ENCODE measurements around the gene MYBPC2.
"Not testable (repeated sequence)": the region's sequence is repeated elsewhere in the genome, so short reads cannot be mapped to it uniquely, and the experiment has no call there.

Gene MYBPC2

DNA sequence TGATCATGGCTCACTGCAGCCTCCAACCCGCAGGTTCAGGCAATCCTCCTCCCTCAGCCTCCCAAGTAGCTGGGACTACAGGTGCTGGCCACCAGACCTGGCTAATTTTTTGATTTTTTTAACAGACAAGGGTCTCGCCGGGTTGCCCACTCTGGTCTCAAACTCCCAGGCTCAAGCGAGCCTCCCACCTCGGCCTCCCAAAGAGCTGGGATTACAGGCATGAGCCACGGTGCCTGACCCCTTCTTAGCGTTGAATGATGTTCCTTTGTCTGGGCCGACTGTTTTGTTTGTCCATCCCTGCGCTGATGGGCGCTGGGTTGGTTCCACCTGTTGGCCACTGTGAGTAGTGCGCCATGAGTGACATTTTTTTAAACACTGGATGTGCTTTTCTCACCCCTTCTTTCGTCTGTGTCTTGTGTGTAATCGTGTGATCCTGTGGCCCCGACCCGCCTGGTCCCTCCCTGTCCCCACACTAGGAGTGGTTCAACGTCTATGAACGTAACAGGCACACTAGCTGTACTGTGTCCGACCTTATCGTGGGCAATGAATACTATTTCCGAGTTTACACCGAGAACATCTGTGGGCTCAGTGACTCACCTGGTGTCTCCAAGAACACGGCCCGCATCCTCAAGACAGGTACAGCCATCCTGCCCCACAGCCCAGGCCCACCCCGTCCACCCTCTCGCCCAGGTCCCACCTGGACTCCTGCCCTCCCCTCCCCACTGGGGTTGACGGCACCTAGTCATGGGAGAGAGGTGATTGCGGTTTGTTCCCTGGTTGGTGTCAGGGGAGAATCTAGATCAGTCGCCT lies 28.6 kb downstream of the MYBPC2 start:
- DNase-seq: peak; percentile 69

DNA sequence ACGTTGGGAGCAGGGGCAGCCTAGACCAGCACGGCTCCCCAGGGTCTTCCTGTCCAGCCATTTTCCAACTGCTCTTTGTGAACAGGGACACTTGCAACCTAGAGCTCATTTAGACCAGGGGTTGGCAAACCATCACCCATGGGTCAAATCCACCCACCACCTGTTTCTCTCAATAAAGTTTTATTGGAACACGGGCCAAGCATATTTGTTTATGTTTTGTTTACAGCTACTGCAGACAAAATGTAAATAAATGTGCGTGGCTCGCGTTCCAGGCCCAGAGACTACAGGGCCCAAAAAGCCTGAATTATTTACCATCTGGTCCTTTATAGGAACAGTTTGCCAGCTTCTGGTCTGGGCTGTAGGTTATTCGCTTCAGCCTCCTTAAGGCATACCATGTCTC lies 30.3 kb downstream of the MYBPC2 start:
- DNase-seq: no peak

DNA sequence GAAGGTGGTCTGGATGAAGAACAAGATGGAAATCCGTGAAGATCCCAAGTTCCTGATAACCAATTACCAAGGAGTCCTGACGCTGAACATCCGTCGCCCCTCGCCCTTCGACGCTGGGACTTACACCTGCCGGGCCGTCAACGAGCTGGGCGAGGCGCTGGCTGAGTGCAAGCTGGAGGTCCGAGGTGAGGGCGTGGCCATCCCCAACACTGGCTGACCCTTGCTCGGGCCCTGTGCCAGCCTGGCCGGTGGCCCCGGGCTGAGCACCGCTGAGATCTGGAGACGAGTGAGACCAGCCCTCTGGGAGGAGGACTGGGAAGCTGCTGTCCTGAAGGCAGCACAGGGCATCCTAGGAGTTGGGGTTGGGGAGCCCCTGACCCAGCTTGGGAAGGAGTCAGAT lies 31.7 kb downstream of the MYBPC2 start:
- no peak for DNase-seq

DNA sequence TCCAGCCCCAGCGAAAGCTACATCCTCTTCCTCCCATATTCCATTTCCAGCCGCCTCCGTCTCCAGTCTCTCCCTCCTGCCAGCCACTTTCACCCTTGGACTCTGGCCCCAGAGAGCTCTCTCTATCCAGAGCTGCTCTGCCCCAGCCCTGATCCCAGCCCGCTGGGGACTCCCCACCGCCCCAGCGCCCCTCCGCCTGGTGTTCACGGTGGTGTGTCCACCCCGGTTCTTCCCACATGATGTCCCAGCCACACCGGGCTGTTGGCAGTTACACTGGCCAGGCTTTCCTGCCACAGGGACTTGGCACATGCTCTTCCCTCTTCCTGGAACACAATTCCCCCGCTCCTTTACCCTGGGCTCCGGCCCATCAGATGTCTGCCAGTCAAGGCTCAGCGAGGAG lies 32.3 kb downstream of the MYBPC2 start:
- DNase-seq: no peak

DNA sequence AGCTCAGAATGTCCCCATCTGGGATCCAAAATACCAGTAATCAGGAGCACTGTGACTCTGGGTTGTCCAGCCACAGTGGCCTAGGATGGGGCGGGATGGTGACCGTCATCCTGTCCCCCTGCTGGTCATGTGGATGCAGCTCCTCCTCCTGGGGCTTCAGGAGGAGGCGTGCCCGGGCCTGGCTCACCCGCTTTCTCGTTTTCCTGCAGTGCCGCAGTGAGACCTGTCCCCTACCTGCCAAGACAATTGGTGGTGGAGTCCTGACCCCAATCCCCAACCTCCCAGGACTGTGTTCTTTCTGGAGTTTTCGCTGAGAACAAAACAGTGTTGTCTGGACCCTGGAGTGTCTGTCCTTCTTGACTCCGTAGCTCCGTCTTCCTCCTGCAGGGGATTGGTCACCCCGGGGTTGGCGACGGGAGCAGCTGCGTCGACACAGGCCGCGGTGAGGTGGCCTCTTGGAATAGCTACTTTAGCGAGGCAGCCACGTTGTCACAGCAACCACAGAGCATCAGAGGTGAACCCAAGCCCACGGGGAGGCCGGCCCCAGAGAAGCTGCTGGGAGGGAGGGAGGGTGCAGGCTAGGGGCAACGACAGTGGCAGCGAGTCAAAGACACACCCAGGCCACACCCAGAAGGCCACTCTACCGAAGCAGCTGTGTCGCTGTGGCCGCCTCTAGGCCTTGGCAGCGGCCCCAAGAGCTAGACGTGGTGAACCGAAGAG lies 33.5 kb downstream of the MYBPC2 start:
- DNase-seq: no peak

DNA sequence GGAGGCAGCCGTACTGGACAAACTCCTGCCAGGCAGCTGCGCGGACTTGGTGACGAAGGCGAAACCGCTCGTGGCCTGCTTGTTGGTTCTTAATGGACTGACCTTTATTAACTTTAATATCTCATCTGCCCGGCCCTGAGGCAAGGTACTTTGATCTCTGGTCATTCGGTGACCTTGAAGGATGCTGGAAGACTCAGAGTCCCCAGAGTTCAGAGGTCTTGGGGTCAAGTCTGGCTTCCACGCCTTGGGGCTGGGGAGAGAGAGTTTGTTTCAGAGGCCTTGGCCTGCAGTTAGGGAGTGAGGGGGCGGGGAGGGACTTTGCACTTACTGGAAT lies 34.0 kb downstream of the MYBPC2 start:
- DNase-seq: no peak

DNA sequence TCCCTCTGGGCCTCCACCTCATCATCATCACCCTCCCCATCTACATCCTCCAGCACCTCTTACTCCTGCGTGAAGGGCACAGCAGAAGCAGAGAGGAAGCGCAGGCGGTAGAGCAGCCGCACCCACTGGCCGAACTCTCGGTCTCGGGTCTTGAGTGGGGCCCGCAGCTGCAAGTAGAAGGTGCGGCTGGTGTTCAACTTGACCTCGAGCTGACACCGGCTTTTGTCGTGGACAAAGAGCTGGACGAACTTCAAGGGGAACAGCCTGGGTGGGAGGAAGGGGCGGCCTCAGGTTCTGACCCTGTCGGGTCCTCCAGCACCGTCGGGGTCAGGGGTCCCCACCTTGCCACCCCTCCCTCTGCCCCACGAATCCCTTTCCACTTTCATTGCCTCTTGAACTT lies 34.9 kb downstream of the MYBPC2 start:
- DNase-seq: no peak

DNA sequence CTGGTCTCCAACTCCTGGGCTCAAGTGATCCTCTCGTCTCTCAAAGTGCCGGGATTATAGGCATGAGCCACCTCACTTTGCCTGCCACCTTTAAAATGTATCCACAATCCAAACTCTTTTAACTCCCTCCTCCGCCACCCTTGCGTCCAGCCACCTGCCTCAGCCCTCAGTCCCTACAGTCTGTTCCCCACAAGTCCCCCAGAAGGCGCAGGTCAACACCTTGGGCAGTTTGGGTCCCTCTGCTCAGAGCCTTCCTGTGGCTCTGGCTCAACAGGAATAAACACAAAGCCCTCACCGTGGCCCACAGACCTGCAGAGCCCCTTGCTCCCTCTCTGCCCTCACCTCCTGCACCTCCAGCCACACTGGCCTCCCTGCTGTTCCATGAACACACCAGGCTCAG lies 36.1 kb downstream of the MYBPC2 start:
- DNase-seq: no peak

DNA sequence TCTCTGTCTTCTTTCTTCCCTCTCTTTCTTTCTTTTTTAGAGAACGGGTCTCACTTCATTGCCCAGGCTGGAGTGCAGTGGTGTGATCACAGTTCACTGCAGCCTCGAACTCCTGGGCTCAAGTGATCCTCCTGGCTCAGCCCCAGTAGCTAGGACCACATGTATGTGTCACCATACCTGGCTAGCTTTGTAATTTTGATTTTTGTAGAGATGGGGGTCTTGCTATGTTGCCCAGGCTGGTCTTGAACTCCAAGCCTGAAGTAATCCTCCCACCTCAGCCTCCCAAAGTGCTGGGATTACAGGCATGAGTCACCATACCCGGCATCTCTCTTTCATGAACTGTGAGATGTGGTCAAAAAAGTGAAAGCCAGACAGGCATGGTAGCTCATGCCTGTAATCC lies 40.6 kb downstream of the MYBPC2 start:
- not testable (repeated sequence) for DNase-seq

DNA sequence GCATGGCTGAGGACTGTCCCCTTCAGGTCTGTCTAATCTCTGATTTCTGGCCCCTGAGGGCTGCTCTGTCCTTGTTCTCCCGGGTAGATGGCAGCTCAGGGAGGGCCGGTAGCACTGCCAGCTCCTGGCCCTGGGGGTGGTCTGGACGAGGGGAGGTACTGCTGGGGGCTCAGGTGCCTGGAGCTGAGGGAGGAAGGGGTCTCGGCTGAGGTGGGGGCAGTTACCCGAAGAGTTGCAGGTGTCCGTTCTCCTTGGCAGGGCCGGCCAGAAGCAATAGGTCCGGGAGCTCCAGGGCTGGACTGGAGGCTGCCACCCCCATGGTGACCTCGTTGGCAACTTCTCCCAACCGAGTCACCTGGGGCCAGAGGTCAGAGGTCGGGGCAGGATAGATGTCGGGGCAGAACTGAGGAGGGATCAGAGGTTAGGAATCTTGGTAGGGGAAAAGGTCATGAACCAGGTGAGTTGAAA lies 42.4 kb downstream of the MYBPC2 start:
- DNase-seq: no peak

DNA sequence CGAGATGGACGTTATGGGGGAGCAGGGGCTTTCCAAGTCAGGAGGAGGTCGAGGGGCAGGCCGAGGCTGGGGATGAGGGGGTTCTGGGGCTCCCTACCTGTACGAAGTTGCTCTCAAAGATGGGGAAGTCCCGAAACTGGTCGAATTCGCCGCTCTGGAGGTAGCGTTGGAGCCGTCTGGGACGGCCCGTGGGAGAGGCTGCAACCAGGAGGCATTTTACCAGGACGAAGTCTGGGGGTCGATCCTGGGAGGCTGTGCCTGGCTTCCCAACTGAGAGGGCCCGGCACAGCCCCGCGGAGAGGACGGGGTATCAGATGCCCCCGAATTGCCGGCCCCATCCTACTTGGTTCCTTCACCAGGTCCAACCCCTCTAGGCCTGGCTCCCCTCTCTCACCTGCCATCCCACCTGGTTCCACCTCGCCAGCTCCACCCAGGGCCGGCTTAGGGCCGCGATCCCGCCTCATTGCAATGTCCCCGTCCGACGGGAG lies 43.1 kb downstream of the MYBPC2 start:
- no peak for DNase-seq

DNA sequence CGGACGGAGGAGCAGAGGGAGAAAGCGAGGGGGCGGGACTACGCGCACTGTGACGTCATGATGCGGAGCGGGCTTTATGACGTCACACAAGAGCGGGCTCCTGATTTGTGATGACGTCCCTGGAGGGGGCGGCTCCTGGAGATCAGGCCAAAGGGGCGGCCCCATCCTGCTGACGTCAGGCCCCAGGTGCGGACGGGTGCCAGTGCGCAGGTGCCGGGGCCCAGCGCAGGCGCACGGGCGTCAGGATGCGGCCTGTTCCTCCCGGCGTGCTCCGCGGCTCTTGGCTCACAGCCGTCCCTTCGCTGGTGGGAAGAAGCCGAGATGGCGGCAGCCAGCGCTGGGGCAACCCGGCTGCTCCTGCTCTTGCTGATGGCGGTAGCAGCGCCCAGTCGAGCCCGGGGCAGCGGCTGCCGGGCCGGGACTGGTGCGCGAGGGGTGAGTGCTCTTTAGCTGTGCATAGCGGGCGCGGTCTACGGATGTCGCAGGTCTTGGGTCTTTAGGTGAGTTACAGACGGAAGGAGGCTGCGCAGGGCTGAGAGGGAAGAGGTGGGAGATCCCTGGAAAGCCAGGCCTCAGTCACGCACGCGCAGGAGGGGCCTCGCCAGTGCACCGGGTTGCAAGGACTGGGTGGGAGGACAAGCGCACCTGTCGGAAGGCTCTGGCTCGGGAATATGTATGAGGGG lies 43.7 kb downstream of the MYBPC2 start, which contains the start of the genes EMC10 and GARIN5A:
Gene EMC10, plus strand, starts transcription at position 284 of the 683 bp plus-strand sequence. Its CDS starts 38 bp downstream, at position 322.
Gene GARIN5A, minus strand, starts transcription at position 625 of the 683 bp plus-strand sequence. Its CDS starts 460 bp downstream, at position 165.
- DNase-seq: peak; percentile 88

DNA sequence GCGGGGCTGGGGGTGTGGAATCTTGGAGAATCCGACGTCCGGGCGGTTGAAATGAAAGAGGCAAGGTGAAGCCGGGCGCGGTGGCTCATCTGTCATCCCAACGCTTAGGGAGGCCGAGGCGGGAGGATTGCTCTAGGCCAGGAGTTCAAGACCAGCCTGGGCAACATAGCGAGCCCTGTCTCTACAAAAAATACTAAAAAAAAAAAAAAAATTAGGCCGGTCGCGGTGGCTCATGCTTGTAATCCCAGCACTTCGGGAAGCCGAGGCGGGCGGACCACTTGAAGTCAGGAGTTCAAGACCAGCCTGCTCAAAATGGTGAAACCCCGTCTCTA lies 44.2 kb downstream of the MYBPC2 start:
- DNase-seq: no peak

DNA sequence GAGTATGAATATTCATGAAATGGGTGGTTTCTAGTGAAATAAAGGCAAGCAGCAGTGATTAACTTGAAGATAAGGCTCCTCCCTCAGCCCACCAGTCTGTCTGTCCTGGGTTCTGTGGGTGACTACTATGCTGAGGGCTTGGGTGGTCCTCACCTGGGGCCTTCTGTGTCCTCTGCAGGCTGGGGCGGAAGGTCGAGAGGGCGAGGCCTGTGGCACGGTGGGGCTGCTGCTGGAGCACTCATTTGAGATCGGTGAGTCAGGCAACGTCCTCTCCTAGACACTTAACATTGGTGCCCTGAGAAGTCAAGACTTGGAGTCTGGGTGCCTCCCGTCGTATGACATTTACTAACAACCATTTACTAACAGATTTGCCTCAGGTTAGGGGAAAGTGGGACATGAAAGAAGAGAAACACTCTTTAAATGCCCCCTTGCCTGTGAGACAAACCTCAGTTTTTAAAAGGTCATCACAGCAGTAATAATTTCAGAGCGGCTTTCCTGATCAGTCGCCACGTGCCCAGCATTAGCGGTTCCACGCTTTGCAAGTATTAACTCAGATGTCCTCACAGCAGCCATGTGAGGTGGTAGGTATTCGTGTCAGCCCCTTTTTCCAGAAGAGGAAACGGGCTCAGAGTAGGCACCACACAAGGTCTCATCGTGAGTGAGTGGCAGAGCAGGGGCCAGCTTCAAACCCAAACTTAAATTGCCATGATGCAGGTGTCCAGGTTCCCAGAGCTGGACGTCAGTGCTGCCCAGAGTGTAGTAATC lies 45.2 kb downstream of the MYBPC2 start:
- DNase-seq: no peak

DNA sequence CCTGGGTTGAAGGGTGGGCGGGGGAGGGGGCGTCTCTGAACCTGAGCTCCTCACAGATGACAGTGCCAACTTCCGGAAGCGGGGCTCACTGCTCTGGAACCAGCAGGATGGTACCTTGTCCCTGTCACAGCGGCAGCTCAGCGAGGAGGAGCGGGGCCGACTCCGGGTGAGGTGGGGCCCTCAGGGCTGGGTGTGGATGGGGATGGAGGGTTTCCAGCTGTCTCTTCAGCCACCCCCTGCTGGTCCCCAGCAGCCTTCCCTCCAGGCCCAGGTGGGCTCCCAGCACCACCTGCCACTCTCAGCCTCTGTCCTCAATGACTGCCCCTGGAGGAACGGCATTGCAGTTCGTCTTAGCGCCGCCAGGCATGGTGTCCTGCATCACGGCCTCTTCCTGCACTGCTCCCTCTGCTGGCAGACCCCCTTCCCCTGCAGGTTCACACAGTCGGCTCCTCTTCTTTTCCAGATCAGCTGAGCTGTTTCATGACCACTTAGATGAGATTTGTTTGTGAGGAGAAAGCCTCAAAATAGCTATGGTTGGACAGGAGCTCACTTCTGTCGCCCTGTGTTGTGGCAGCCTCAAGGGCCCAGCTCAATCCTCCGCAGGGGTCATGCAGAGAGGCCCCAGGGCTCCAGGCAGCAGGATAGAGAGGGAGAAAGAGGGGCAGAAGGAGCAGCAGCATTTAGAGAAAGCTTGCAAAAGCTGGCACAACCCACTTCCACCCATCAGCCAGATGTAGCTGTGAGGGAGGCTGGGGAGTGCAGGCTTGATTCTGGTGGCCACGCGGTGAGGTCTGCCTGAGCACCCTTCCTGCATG lies 46.4 kb downstream of the MYBPC2 start:
- no peak for DNase-seq

DNA sequence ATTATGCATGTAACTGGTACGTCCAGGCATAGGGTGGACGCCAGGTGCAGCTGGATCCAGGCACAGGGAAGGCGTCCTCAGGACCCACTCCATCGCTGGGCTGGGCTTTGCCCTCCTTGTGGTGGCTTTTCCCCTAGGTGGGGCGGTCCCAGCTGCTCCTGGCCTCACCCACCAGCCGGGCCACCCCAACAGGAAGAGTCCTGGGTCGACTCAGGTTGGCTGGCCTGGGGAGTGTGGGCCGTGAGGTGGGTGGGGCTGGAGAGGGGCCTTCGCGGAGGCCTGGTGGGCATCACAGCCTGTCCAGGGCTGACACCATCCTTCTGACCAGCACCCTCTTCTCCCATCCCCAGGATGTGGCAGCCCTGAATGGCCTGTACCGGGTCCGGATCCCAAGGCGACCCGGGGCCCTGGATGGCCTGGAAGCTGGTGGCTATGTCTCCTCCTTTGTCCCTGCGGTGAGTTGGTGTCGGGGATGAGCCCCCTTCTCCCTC lies 47.1 kb downstream of the MYBPC2 start:
- no peak for DNase-seq

DNA sequence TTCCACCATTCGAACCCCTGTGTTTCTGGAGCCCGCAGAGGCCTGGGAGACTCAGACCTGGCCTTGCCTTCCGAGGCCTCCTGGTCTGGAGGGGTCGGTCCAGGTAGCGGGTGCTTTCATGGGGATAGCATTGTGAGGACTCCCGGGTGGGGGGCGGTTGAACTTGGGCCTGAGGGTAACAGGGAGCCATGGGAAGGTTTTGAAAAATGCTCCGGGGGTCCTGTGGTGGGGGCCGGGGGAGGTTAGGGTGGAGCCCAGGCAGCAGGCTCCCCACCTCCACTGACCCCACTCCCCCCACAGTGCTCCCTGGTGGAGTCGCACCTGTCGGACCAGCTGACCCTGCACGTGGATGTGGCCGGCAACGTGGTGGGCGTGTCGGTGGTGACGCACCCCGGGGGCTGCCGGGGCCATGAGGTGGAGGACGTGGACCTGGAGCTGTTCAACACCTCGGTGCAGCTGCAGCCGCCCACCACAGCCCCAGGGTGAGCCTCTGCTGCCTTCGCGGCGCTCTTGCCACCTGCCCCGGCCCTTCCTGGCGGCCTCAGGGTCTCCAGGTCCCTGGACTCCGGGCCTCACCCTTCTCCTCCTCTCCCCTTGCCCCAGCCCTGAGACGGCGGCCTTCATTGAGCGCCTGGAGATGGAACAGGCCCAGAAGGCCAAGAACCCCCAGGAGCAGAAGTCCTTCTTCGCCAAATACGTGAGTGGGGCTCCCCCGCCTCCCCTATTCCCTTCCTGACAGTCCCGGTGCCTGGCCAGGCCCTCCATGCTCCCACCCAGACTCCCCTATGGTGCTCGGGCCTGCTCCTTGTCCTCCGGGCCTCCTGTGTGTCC lies 47.8 kb downstream of the MYBPC2 start:
- DNase-seq: no peak

DNA sequence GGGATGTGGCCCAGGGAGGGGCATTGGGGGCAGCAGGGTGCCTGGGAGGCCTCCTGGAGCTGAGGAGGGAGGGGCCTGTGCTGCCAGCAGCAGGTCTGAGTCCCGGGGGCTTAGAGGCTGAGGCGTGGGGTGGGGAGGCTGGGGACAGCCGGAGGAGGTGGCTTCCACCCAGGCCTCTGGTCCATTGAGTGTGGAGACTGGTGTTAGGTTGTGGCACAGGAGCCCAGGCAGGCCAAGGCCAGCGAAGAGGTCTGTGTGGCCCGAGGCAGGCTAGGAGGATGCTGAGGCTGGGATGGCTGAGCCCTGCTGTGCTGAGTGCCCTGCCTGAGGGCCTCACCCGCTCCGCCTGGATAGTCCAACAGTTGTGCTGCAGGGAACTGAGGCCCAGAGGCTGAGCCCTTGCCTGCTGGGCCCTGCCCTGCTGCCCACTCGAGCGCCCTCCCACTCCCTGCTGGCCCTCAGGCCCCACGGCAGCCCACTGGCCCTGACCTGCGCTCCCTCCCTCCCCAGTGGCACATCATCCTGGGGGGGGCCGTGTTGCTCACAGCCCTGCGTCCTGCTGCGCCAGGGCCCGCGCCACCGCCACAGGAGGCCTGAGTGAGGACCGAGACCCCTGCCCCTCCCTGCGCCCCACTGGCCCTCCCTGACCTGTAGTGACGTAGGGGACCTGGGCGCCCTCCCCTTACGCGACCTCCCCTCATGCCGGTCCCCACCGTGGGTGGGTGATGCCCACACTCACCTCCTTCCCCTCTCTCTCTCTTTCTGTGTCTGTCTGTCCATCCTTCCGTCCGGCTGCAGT lies 48.9 kb downstream of the MYBPC2 start:
- DNase-seq: no peak

DNA sequence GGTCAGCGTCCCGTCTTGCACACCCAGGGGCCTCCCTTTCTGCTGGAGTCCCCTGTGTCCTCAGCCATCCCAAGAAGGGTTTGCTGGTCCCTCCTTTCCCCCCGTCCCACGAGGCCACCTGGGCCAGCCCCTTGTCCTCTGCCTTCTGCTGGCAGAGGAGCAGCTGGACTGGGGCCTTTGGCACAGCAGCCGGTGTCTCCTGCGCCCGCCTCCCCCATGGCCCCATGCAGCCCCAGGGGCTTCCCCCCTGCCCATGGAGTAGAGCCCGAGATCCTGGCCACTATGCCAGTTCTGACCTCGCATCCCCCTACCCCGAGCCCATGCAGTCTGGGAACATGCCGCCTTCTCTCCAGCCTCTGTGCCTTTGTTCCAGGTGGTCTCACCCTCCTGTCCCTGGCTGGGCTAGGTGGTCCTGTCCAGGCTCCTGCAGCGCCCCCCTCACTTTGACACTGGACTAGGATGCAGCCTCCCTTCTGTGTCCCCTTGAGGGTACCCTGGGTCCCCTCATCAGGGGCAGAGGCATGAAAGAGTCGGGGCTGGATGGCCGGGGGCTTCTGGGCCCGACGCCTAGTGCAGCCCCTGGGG lies 49.7 kb downstream of the MYBPC2 start:
- no peak for DNase-seq

DNA sequence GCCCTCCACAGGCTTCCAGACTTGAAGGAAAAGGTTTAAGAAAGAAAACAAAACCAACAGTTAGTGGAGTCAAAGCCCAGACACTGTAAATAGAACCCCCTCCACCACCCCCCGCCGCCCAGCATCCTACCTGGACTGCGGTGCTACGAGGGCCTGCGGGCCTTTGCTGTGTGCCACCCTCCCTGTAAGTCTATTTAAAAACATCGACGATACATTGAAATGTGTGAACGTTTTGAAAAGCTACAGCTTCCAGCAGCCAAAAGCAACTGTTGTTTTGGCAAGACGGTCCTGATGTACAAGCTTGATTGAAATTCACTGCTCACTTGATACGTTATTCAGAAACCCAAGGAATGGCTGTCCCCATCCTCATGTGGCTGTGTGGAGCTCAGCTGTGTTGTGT lies 50.2 kb downstream of the MYBPC2 start:
- no peak for DNase-seq

Data from kidney glomerular epithelial cell (primary cell).